ENCODE data around the gene HYLS1.
"Not testable (repeated sequence)": the region's sequence is repeated elsewhere in the genome, so short reads cannot be mapped to it uniquely, and the experiment has no call there.

Gene HYLS1

DNA sequence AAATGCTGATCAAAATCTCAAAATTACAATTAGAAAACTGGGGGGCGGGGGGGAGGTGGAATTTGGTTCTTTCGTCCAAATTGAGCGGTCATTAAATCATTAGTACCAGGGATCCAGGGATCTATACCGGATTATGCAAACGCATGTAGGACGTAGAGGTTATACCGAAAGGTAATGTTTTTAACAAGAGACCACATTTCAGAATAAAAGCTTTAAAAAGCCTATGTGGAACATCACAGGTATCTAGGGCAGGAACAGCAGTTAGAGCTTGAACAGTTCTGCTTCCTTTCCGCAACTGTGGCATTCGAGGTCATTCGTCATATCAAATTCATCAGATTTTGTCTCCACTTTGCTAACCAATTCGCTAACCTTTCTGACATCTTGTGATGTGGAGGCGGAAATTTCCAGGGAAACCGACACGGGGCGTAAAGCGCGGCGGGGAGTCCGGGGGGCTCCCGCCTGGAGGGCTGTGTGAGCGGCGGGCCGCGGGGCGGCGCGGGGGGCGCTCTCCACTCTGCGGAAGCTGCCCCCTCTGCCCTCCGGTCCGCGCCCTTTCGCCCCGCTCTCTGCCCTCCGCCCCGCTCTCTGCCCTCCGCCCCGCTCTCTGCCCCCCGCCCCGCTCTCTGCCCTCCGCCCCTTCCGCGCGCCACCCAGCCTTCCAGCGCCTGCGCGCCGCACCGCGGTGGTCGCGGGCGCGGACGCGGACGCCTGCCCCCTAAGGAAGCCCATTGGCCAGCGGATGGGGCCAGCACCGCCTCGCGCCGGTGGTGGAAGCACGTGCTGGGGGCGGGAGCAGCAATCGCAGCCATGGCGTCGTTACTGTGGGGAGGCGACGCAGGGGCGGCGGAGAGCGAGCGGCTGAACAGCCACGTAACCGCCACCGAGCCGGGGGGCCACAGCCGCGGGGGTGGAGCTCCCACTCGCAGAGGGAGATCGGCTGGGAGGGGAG, 16.5 kb downstream of the HYLS1 start, which contains the start of gene DDX25:
TSS of gene DDX25 (plus strand) at position 798 of the 949 bp plus-strand sequence. CDS start at position 808, 10 bp downstream.
- DNase-seq = peak; percentile 44

DNA sequence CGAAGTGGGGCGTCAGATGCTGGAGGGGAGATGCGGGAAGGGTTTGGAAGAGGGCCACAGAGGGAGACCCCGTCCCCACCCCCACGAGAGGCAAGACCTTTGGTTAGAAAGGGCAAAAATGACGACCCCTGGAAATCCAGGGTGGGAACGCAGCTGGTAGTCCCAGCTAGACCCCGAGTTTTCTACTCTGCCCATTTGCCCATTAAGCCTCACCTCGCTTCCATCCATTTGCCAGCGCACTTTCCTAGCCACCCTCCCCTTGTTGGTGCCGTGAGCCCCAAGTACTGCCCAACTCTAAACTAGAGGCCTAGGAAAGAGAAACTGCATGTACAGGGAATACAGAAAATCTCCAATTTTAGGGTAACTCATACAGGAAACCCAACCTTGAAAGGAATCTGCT, 17.2 kb downstream of the HYLS1 start:
- DNase-seq = no peak

DNA sequence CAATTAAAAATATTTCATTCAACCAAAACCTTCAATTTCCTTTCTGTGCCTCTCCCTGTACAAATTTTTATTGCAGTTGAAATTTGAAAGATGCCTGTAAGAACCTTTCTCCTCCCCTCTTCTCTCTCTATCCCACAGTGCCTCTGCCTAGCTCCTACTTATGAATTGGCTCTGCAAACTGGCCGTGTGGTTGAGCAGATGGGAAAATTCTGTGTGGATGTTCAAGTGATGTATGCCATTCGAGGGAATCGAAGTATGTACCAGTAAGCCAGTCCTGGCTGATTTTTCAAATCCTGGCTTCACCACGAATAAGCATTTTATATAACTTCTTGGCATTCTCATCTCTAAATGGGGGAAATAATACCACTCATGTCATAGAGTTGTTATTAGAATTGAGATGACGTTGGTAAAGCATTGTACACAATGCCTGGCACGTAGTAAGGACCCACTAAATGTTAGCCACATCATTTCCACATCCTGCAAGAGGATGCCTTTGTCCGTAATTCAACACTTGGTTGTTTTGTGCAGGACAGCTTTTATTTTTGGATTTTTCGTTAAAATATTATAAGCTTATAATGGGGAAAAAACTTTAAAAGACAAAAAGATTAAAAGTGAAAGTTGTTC, 22.9 kb downstream of the HYLS1 start:
- no peak for DNase-seq

DNA sequence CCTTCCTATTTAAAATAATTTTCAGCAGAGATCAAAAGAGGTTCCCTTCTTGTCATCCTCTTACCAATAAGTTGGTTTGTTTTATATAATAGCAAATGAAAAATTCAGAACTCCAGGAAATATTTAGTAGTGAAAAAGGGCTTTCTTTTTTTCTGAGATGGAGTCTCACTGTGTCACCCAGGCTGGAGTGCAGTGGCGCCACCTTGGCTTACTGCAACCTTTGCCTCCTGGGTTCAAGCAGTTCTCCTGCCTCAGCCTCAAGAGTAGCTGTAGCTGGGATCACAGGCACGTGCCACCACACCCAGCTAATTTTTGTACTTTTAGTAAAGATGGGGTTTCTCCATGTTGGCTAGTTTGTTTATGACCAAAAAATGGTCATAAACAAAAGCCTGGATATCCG, 27.1 kb downstream of the HYLS1 start:
- not testable (repeated sequence) for DNase-seq

GRCh38 chr11:125916683-125917347, 29.3 kb downstream of the HYLS1 start:
- no peak for DNase-seq

DNA sequence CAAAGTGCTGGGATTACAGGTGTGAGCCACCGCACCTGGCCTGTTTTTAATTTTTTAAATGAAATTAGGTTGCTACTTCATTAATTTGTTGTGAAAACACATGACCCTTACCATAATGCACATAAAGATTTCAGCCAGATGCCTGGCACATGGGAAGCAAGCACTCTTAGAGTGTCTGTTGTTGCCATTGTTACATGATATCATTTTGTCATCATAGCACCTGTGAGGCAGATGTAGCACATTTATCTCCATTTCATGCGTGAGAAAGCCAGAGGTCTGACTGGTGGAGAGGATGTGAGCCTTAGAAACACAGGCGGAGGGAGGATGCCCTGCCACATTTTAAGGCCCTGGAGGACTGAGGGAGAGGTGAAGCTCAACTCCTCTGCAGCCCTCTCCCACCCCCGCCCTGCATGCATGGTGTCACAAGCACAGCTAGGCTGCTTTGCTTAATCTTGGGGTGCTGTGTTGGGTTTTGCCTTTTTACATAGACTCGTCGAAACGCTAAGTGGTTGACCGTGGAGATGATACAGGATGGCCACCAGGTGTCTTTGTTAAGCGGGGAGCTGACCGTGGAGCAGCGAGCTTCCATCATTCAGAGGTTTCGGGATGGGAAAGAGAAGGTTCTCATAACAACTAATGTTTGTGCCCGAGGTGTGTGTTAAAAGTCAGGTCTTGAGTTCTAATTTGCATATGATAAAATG, 30.8 kb downstream of the HYLS1 start:
- no peak for DNase-seq

DNA sequence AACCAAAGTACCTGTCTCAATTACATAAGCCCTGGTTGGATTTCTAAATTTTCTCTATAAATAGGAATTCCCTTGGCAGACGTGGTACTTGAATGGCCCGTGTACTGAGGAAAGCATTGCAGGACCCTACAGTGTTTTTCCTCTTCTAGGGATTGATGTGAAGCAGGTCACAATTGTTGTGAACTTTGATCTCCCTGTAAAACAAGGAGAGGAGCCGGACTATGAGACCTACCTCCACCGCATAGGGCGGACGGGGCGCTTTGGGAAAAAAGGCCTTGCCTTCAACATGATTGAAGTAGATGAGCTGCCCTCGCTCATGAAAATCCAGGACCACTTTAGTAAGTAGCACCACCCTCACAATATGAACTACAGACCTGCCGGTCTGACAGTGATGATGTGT, 33.6 kb downstream of the HYLS1 start:
- DNase-seq = no peak

GRCh38 chr11:125922156-125922555, 34.7 kb downstream of the HYLS1 start:
- no peak for DNase-seq

- DNase-seq = peak; percentile 64
Measured at GRCh38 chr11:125923012-125923579, 35.6 kb downstream of the HYLS1 start.

DNA sequence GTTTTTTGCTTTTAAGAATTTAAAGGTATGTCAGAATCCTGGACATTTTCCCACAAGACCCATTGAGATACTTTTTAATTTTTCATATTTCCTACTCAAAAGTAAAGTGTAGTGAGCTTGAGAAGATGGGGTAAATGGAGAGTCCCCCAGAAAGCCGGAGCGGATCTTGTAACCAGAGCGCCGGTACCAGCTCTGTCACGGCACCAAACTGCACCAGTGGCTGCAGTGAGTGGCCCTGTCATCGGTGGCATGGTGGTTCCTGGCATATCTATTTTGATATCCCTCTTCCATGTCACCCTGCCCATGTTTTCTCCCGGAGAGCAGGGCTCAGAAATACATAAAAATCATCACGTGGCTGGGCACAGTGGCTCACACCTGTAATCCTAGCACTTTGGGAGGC, 36.2 kb downstream of the HYLS1 start:
- no peak for DNase-seq

DNA sequence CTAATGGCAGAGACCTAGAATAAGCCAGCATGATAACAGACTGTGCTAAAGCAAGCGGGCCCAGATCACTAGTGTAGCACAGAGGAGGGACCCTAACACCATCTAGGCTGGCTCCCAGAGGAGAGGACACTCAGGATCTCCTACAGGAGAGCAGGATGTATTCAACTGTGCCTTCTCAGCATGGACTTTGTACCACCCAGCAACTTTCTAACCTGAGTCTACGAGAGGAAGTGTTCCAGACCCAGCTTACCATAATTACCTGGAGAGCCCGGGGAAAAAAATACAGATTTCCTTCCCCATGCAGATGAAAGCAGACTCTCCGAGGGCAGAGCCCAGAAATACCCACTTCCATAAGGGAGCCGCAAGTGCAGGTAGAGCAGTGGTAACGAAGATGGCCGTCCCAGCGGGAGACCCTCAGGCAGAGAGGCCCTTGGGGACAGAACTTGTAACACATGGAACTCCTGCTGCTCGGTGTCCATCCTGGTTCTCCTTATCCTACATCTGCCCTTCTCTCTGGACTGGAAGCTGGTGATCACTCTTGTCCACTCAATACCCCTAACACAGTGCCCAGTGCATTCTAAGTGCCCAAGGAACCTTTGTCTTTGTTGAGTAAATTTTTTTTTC, 37.0 kb downstream of the HYLS1 start:
- no peak for DNase-seq

DNA sequence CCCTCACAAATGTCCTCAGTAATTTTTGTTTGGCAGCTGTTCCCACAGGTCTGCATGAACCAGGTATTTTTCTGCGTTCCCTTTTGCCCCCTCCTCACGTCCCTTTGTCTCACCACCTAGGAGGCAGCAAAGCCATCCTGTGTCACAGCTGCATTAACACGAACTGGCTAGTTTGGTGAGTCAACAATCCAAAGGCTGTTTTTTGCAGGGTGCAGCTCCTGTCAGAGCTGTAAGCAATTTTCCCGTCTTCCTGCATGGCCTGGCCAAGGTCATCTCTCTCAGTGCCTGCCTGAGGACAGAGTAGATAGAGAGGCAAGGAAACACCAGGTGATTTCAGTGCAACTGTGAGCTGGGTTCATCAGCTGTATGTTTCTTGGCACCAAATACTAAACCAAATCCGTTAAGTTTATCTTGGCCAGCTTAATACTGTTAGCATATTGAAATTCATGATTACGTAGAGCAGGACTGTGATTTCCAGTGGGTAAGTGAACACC, 37.8 kb downstream of the HYLS1 start:
- DNase-seq = no peak

DNA sequence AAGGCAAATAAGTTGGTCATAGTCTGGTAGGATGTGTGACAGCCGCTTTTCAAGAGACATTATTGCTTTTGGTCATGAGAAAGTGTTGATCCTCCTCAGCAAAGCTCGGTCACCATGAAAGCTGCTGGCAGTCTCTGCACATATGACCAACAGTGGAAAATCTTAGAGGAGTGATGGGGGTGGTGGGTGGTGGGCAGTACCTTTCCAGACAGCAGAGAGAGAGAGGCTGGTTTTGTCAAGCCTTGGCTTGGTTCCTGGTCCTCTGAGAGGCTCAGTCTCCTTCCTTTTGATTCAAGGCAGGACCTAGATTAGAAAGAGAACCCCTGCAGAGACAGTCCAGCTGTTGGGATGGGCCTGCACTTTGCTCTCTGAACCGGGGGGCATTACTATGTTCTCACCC, 38.3 kb downstream of the HYLS1 start:
- no peak for DNase-seq

GRCh38 chr11:125926682-125927081, 39.2 kb downstream of the HYLS1 start:
- DNase-seq = no peak

DNA sequence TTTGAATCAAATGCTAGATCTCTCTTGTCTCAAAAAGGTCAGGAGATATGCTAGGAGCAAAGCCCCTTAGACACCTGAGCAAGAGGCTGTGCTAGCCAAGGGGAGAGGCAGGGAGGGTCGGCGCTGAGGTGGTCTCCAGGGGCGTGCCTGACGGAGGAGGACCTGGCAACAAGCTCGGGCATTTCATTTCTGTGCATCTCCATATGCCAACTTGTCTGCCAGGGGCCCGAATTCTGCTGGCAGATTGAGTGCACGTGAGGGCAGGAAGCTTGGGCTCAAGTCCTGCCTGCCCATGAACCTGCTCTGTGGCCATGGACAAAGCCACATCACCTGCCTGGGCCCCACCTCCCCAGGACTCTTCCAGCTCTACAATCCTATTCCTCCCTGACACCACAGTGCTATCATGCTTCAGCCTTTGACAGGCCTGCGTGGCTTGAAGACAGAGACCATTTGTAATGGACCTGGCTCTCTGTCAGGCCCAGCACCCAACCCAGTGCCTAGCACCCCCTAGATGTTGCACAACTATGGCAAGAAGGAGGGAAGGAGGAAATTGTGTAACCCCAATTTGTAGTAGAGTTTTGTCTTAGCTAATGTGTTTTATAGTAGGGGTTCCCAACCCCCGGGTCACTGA, 42.1 kb downstream of the HYLS1 start:
- no peak for DNase-seq

- no peak for DNase-seq
Measured at GRCh38 chr11:125930076-125930450, 42.6 kb downstream of the HYLS1 start.

- no peak for DNase-seq
Measured at GRCh38 chr11:125931116-125931515, 43.6 kb downstream of the HYLS1 start.

GRCh38 chr11:125931668-125932067, 44.2 kb downstream of the HYLS1 start:
- DNase-seq = no peak

DNA sequence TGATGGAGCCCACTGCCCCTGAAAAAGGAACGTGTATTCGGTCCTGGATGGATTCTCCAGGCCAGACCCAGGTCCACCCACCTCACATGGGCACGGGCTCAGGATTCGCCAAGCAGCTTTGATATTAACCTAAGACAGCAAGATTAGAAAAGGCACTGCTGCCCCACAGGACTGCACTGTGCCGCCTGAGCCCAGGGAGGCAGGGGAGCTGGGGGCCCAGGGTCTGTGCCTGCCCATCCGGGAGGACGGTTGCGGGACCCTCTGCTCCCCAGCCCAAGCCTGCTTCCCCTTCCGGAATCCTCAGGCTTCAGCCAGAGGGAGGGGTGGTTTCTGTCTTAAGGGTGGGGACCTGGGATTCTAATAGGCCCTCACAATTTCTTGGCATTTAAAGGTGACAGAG, 44.8 kb downstream of the HYLS1 start:
- DNase-seq = no peak

DNA sequence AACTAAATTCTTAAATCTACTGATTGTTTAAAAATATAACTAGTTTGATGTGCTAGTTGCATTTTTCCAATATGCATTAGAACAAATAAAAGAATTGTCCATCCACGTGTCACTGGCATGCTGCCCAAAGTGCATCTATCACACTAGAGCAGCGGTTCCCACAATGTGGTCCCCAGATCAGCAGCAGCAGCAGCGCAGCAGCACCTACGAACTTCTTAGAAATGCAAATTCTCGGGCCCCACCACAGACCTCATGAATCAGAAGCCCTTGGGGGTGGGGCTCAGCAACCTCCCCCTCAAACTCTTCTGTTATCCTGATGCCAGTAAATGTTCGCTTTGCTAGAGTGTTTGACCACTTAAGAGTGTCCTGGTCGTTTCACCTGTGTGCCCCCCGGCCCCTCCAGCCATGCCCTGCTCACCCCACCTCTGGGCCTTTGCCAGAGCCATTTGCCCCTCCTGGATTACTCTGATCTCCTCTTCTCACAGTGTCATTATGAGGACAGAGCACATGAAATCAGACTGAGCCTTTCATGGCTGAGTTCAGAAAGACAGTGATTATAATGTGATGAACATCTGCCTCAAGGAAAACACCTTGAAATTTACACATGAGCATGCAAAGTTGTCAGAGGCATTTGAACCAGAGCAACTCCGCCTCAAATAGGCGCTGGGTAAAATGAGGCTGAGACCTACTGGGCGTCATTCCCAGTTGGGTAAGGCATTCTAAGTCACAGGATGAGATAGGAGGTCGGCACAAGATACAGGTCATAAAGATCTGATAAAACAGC, 45.8 kb downstream of the HYLS1 start:
- no peak for DNase-seq

DNA sequence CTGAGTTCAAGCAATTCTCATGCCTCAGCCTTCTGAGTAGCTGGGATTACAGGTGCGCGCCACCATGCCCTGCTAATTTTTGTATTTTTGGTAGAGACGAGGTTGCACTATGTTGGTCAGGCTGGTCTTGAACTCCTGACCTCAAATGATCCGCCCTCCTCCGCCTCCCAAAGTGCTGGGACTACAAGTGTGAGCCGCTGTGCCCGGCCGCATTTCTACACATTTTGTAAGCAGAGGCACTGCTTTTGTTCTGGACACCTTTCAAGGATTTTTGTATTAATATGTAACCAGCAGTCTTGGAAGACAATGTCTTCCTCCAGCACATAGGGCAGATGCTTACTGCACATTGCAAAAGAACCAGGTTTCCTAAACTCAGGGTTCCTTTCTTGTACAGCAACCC, 47.0 kb downstream of the HYLS1 start:
- DNase-seq = no peak
